ENCODE measurements around the gene CENATAC.

Gene CENATAC

DNA sequence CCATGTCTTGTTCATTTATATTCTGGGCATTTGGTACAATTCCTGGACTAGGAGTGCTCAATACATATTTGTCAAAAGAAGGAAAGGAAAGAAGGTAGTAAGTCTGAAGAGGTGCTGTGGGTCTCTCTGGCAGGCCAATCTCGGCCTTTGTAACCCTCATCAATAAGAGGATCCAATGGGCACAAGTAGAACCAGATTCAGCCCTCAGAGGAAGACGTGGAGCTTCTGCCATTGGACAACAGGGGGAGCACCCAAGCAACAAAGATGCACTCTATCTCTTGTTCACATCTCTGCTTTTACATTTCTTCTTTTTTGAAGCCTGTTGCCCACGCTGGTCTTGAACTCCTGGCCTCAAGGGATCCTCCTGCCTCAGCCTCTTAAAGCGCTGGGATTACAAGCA, 67.4 kb downstream of the CENATAC start:
- H2AFZ ChIP-seq = no peak overlapping the region
- no peak overlapping the region for H3K9ac ChIP-seq
- no peaks in the 10 kb centered on the region for H3K9me3 ChIP-seq (ENCODE audit: control insufficient read depth, low read length)
- H3K4me2 ChIP-seq (ENCODE audit: low read length) = no peak overlapping the region
- no peak overlapping the region for H3K27ac ChIP-seq
- H3K36me3 ChIP-seq (ENCODE audit: control insufficient read depth, insufficient read depth, low read length) = no peaks in the 10 kb centered on the region
- no peak overlapping the region for H3K4me3 ChIP-seq (ENCODE audit: low read depth, low read length)
- no peaks in the 10 kb centered on the region for H3K4me1 ChIP-seq
- no peaks in the 10 kb centered on the region for H3K27me3 ChIP-seq (ENCODE audit: control insufficient read depth, insufficient read depth, low read length)
- H3K79me2 ChIP-seq = peaks cover 4% of the 10 kb centered on the region
- TF ChIP-seq, protein P1, sequence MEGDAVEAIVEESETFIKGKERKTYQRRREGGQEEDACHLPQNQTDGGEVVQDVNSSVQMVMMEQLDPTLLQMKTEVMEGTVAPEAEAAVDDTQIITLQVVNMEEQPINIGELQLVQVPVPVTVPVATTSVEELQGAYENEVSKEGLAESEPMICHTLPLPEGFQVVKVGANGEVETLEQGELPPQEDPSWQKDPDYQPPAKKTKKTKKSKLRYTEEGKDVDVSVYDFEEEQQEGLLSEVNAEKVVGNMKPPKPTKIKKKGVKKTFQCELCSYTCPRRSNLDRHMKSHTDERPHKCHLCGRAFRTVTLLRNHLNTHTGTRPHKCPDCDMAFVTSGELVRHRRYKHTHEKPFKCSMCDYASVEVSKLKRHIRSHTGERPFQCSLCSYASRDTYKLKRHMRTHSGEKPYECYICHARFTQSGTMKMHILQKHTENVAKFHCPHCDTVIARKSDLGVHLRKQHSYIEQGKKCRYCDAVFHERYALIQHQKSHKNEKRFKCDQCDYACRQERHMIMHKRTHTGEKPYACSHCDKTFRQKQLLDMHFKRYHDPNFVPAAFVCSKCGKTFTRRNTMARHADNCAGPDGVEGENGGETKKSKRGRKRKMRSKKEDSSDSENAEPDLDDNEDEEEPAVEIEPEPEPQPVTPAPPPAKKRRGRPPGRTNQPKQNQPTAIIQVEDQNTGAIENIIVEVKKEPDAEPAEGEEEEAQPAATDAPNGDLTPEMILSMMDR (IDR thresholded peaks at IDR 0.05) = no peak

Measured in parathyroid adenoma (tissue), 2 donors.